ENCODE results near the gene ADAMTS5. TPM values are rescaled to one million over a fixed set of nuclear protein-coding genes. Genes with fewer than 3 reads are reported as not detected.

The ADAMTS5 gene
- total and polyA plus RNA-seq, 12 donors, result 0.48 to 4.3 (median 1.3) TPM

GRCh38 chr21:26956216-26956615 lies 10.7 kb downstream of the ADAMTS5 start:
- H3K36me3 ChIP-seq (replicated peaks in 1 of 2), result no peaks in the 10 kb centered on the region
- H3K4me3 ChIP-seq, result no peak overlapping the region
- DNase-seq, result no peak
- TF ChIP-seq, protein P1, sequence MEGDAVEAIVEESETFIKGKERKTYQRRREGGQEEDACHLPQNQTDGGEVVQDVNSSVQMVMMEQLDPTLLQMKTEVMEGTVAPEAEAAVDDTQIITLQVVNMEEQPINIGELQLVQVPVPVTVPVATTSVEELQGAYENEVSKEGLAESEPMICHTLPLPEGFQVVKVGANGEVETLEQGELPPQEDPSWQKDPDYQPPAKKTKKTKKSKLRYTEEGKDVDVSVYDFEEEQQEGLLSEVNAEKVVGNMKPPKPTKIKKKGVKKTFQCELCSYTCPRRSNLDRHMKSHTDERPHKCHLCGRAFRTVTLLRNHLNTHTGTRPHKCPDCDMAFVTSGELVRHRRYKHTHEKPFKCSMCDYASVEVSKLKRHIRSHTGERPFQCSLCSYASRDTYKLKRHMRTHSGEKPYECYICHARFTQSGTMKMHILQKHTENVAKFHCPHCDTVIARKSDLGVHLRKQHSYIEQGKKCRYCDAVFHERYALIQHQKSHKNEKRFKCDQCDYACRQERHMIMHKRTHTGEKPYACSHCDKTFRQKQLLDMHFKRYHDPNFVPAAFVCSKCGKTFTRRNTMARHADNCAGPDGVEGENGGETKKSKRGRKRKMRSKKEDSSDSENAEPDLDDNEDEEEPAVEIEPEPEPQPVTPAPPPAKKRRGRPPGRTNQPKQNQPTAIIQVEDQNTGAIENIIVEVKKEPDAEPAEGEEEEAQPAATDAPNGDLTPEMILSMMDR (IDR thresholded peaks at IDR 0.05), result no peak
- no peak for TF ChIP-seq POLR2A (IDR thresholded peaks at IDR 0.05)
- H3K4me1 ChIP-seq (replicated peaks in 1 of 2), result no peaks in the 10 kb centered on the region
- intact Hi-C loops (cut with DNase I), result no loop called here
- no peaks in the 10 kb centered on the region for H3K27me3 ChIP-seq
- no peak overlapping the region for H3K27ac ChIP-seq
- H3K9me3 ChIP-seq (replicated peaks in 1 of 3), result no peaks in the 10 kb centered on the region

DNA sequence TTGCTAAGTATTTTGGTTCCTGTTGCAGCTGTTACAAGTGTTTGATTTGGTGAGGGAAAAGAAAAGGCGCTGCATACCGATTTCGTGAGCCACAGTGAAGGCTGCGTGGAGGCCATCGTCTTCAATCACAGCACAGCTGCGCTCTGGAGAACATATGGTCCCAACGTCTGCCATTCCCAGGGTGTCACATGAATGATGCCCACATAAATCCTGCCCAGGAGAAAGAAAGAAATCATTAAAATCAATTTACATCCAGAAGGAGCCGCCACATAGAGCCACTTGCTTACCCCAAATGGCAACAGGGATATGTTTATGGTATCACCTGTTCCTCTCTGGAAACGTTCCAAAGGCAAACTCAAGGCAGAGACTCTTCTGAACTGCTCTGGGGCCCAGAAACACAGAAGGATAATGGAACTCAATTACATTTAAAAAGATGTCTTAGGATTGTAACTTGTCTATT lies 12.2 kb downstream of the ADAMTS5 start:
- Histone ChIP-seq H3K36me3 (replicated peaks in 1 of 2) (no peaks in the 10 kb centered on the region), H3K4me3 (no peak overlapping the region), H3K4me1 (replicated peaks in 1 of 2) (no peaks in the 10 kb centered on the region), H3K9me3 (replicated peaks in 1 of 3) (no peaks in the 10 kb centered on the region), H3K27me3 (no peaks in the 10 kb centered on the region), H3K27ac (no peak overlapping the region)
- intact Hi-C loops (cut with DNase I), result no loop called here
- TF ChIP-seq, protein P1 (IDR thresholded peaks at IDR 0.05), result no peak
- TF ChIP-seq POLR2A (IDR thresholded peaks at IDR 0.05), result no peak
- 79 to 88% (median 83%) methylated on average over 9 of the region's 9 CpGs for WGBS, 4 donors
- DNase-seq, result no peak

- H3K27ac ChIP-seq, result no peak overlapping the region
- no peaks in the 10 kb centered on the region for H3K36me3 ChIP-seq (replicated peaks in 1 of 2)
- H3K9me3 ChIP-seq (replicated peaks in 1 of 3), result no peaks in the 10 kb centered on the region
- H3K4me3 ChIP-seq, result no peak overlapping the region
- no peak for DNase-seq
- 42 to 53% (median 46%) methylated on average over 9 of the region's 9 CpGs for WGBS, 4 donors
- intact Hi-C loops (cut with DNase I), result no loop called here
- TF ChIP-seq, protein P1 (IDR thresholded peaks at IDR 0.05), result no peak
- no peak for TF ChIP-seq POLR2A (IDR thresholded peaks at IDR 0.05)
- no peaks in the 10 kb centered on the region for H3K27me3 ChIP-seq
- no peaks in the 10 kb centered on the region for H3K4me1 ChIP-seq (replicated peaks in 1 of 2)
These were observed 14.4 kb downstream of the ADAMTS5 start for GRCh38 chr21:26952374-26953066.

GRCh38 chr21:26949830-26950229 lies 17.1 kb downstream of the ADAMTS5 start:
- Histone ChIP-seq H3K4me3 (no peak overlapping the region), H3K4me1 (replicated peaks in 1 of 2) (no peaks in the 10 kb centered on the region), H3K9me3 (replicated peaks in 1 of 3) (no peaks in the 10 kb centered on the region), H3K27me3 (no peaks in the 10 kb centered on the region), H3K27ac (no peak overlapping the region), H3K36me3 (replicated peaks in 1 of 2) (no peaks in the 10 kb centered on the region)
- intact Hi-C loops (cut with DNase I), result no loop called here
- DNase-seq, result no peak
- 68 to 81% (median 73%) methylated on average over 4 of the region's 4 CpGs for WGBS, 4 donors
- TF ChIP-seq, protein P1 (IDR thresholded peaks at IDR 0.05), result no peak
- TF ChIP-seq POLR2A (IDR thresholded peaks at IDR 0.05), result no peak
